Glutamatergic neuron (in vitro differentiated cells): ENCODE results near the gene AFF3. TPM values are rescaled to one million over a fixed set of nuclear protein-coding genes. Genes with fewer than 3 reads are reported as not detected.
A peak's percentile ranks its signal among the peaks of the same experiment; 100 is the strongest.

Source experiments
- DNase-seq: peaks from one replicate; pipeline ENCODE4 v3.0.0; 2022
- H3K27ac Mint-ChIP-seq: one replicate; pipeline ENCODE4 v1.8.0; 2020; ENCODE audit warnings: mild to moderate bottlenecking, mixed read lengths, inconsistent platforms; ENCODE audit not compliant: unreplicated experiment
- H3K27me3 Mint-ChIP-seq: one replicate; pipeline ENCODE4 v1.8.0; 2020; ENCODE audit warnings: mild to moderate bottlenecking, moderate library complexity, mixed read lengths, inconsistent platforms; ENCODE audit not compliant: unreplicated experiment
- H3K36me3 Mint-ChIP-seq: one replicate; pipeline ENCODE4 v1.8.0; 2020; ENCODE audit warnings: mild to moderate bottlenecking, mixed read lengths, inconsistent platforms; ENCODE audit not compliant: unreplicated experiment
- H3K4me1 Mint-ChIP-seq: one replicate; pipeline ENCODE4 v1.8.0; 2020; ENCODE audit warnings: mild to moderate bottlenecking, low read depth, mixed read lengths, inconsistent platforms; ENCODE audit not compliant: unreplicated experiment
- H3K4me3 Mint-ChIP-seq: one replicate; pipeline ENCODE4 v1.8.0; 2020; ENCODE audit warnings: mild to moderate bottlenecking, mixed read lengths, inconsistent platforms; ENCODE audit not compliant: unreplicated experiment
- H3K9me3 Mint-ChIP-seq: one replicate; pipeline ENCODE4 v1.8.0; 2020; ENCODE audit warnings: mild to moderate bottlenecking, moderate library complexity, mixed read lengths, inconsistent platforms; ENCODE audit not compliant: unreplicated experiment
- total RNA-seq: library from RNA; stranded (reverse); fragmentation: NEBNext Ultra II Directional; extraction: Animal tissue kit (Norgen Biotek cat#: 25700); gene quantifications from one replicate; pipeline ENCODE4 v1.2.1, GENCODE V29; 2021; ENCODE audit not compliant: unreplicated experiment
- TF ChIP-seq, protein P1 (sequence below): fragments of 200-600 bp; sonication (generic); IDR thresholded peaks from one replicate; pipeline ENCODE4 v1.5.0; 2021; ENCODE audit not compliant: partially characterized antibody, unreplicated experiment

The AFF3 gene
- total RNA-seq, 1 donor from 2014 or later: 125 TPM

DNA sequence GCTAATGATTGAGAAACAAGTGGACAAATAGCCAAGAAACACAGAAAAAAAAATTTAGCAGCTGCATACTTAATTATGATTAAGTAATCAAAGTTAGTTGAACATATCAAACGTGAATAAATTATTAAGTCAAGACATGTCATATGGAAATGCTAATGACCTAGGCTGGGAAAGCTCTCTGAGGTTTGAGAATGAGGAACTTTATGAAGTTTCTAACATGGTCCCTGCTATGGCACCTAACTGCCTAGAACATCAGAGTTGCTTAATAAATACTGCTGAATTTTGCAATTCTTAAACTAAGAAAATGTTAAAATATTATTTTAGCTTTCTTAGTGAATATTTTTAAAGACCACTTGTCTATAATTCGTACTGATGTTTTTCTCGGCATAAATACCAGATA, 99.8 kb downstream of the AFF3 start:
- Mint-ChIP-seq H3K27me3 (peaks cover 1% of the 10 kb centered on the region), H3K9me3 (peaks cover 8% of the 10 kb centered on the region), H3K4me3 (no peak overlapping the region), H3K4me1 (peaks cover 49% of the 10 kb centered on the region), H3K27ac (no peak overlapping the region), H3K36me3 (no peaks in the 10 kb centered on the region)
- no peak for DNase-seq
- TF ChIP-seq, protein P1, sequence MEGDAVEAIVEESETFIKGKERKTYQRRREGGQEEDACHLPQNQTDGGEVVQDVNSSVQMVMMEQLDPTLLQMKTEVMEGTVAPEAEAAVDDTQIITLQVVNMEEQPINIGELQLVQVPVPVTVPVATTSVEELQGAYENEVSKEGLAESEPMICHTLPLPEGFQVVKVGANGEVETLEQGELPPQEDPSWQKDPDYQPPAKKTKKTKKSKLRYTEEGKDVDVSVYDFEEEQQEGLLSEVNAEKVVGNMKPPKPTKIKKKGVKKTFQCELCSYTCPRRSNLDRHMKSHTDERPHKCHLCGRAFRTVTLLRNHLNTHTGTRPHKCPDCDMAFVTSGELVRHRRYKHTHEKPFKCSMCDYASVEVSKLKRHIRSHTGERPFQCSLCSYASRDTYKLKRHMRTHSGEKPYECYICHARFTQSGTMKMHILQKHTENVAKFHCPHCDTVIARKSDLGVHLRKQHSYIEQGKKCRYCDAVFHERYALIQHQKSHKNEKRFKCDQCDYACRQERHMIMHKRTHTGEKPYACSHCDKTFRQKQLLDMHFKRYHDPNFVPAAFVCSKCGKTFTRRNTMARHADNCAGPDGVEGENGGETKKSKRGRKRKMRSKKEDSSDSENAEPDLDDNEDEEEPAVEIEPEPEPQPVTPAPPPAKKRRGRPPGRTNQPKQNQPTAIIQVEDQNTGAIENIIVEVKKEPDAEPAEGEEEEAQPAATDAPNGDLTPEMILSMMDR: no peak

DNA sequence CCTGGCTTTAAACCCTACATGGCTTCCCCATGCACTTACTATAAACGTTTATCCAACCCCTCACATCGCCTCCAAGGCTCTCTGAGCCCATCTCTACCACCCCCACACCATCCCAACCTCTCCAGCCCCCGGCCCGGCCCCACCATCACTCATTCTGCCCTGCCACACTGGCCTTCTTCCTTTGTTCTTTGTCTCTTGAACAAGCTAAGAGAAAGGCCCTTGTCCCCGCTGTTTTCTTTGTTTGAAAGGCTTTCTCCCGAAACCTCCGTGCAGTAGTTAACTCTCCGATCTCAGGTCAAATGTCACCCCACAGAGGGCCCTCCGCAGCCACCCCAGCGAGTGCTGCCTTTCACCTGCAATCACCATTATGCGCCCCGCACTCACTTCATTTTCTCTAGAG, 100.4 kb downstream of the AFF3 start:
- no peak for DNase-seq
- Mint-ChIP-seq H3K36me3 (no peaks in the 10 kb centered on the region), H3K27ac (peak overlapping the region; percentile 79), H3K27me3 (peaks cover 1% of the 10 kb centered on the region), H3K9me3 (peaks cover 8% of the 10 kb centered on the region), H3K4me1 (peaks cover 46% of the 10 kb centered on the region), H3K4me3 (peak overlapping the region; percentile 9)
- TF ChIP-seq, protein P1: no peak

DNA sequence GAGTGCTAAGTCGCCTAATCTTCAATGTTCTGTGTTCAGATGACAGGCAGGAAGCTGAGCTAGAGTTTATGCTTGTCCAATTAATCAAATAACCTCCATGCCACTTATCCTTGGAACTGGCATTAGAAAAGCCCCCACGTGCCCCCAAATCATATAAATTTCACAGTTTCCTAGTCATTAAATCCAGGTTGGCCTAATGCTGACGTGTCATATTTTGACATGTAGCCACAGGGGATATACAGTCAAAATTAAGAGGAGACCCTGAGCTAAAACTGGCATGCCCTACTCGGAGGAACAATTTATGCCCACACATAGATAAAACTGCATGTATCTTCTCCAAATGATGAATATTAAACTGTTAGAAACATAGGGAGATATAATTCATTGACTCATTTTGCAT, 101.0 kb downstream of the AFF3 start:
- TF ChIP-seq, protein P1: no peak
- no peak for DNase-seq
- peaks cover 48% of the 10 kb centered on the region for H3K4me1 Mint-ChIP-seq
- peaks cover 3% of the 10 kb centered on the region for H3K27me3 Mint-ChIP-seq
- H3K36me3 Mint-ChIP-seq: no peaks in the 10 kb centered on the region
- no peak overlapping the region for H3K27ac Mint-ChIP-seq
- no peak overlapping the region for H3K4me3 Mint-ChIP-seq
- peaks cover 8% of the 10 kb centered on the region for H3K9me3 Mint-ChIP-seq

DNA sequence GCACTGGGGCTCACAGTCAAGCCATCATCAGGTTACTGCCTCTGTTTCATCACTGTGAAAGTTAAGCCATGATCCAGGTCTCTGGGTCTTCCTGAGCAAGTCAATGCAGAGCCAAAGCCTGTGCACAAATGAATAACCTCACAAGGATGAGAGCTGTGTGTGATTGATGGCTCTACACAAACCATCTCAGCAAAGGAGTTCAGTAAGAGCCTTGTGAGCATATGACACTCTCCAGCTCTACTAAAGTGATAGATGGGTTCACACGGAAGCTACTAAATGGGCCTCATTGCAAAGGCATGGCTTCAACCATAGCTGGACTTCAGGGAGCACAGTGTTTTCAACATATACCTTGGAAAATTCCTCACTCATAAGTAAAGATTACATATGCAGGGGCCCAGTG, 101.5 kb downstream of the AFF3 start:
- H3K9me3 Mint-ChIP-seq: peaks cover 10% of the 10 kb centered on the region
- H3K4me1 Mint-ChIP-seq: peaks cover 45% of the 10 kb centered on the region
- no peaks in the 10 kb centered on the region for H3K36me3 Mint-ChIP-seq
- no peak for DNase-seq
- peaks cover 3% of the 10 kb centered on the region for H3K27me3 Mint-ChIP-seq
- H3K4me3 Mint-ChIP-seq: no peak overlapping the region
- TF ChIP-seq, protein P1: no peak
- no peak overlapping the region for H3K27ac Mint-ChIP-seq

DNA sequence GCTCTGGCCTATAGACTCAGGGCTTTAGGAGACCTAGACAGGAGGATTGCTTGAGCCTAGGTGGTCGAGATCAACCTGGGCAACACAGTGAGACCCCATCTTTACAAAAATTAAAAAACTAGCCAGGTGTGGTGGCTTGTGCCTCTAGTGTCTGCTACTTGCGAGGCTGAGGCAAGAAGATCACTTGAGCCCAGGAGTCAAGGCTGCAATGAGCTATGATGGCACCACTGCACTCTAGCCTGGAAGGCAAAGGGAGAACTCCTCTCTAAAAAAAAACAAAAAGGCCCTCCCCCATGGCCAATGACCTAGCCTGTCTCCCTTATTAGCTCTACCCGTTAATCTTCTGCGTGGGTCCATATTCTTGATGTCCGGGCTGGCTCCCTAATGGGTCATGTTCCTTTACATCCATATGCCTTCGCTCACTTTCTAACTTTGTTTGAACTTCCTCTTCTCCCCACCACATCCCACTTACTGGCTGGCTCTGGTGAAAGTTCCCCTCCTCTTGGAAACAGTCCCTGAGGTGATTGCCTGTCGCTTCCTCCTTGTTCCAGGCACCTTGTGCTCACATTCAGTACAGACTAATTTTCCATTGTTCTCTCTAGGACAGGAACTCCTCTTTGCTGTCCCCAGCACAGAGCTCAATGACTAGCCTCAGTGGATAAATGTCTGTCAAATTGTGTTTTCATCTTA, 103.0 kb downstream of the AFF3 start:
- peaks cover 9% of the 10 kb centered on the region for H3K9me3 Mint-ChIP-seq
- no peak overlapping the region for H3K4me3 Mint-ChIP-seq
- no peak for DNase-seq
- H3K27me3 Mint-ChIP-seq: peaks cover 3% of the 10 kb centered on the region
- no peak overlapping the region for H3K27ac Mint-ChIP-seq
- H3K4me1 Mint-ChIP-seq: peaks cover 36% of the 10 kb centered on the region
- TF ChIP-seq, protein P1: no peak
- no peaks in the 10 kb centered on the region for H3K36me3 Mint-ChIP-seq
